Natural killer cell (primary cell): ENCODE data around the gene NUDT2. TPM values are rescaled to one million over a fixed set of nuclear protein-coding genes. Genes with fewer than 3 reads are reported as not detected.
A peak's percentile ranks its signal among the peaks of the same experiment; 100 is the strongest.

ENCODE experiments used
- ATAC-seq, 3 donors: fragments of 150-1000 bp in 2 of 3; fragments of 200-7000 bp in 1 of 3; cut with Tn5 transposase; 1 replicate in 1 of 3; 2 replicates in 2 of 3; pipeline ENCODE4 v1.10.0; 2021; ENCODE audit warnings: mild to moderate bottlenecking in 2 of 3, moderate library complexity in 2 of 3
- DNase-seq, 2 donors: peaks; one replicate each; pipeline versions ENCODE4 v3.0.0 to v3.0.0-alpha.2; 2013 to 2021; ENCODE audit warnings: mixed read lengths in 1 of 2
- H3K27ac ChIP-seq: one replicate; pipeline ENCODE4 v1.5.1; 2013; ENCODE audit warnings: mild to moderate bottlenecking, low read length
- H3K27me3 ChIP-seq: one replicate; pipeline ENCODE4 v1.6.1; 2013; ENCODE audit warnings: low read length; ENCODE audit not compliant: control insufficient read depth, insufficient read depth
- H3K36me3 ChIP-seq: one replicate; pipeline ENCODE4 v1.6.1; 2013; ENCODE audit warnings: low read length; ENCODE audit not compliant: control insufficient read depth, insufficient read depth
- H3K4me1 ChIP-seq: one replicate; pipeline ENCODE4 v1.6.1; 2013; ENCODE audit warnings: low read length; ENCODE audit not compliant: control insufficient read depth, insufficient read depth
- H3K4me3 ChIP-seq: one replicate; pipeline ENCODE4 v1.5.1; 2013; ENCODE audit warnings: low read length
- H3K9me3 ChIP-seq: one replicate; pipeline ENCODE4 v1.6.1; 2013; ENCODE audit warnings: low read length; ENCODE audit not compliant: control insufficient read depth, insufficient read depth
- H3K27ac Mint-ChIP-seq, 2 donors: one replicate each; pipeline ENCODE4 v1.8.0; 2022; ENCODE audit warnings: mild to moderate bottlenecking in 2 of 2, mixed read lengths in 2 of 2, moderate library complexity in 1 of 2
- H3K27me3 Mint-ChIP-seq, 2 donors: one replicate each; pipeline ENCODE4 v1.8.0; 2022; ENCODE audit warnings: low read depth in 2 of 2, mixed read lengths in 2 of 2
- H3K36me3 Mint-ChIP-seq: one replicate; pipeline ENCODE4 v1.8.0; 2022; ENCODE audit warnings: mixed read lengths
- H3K4me1 Mint-ChIP-seq, 2 donors: one replicate each; pipeline ENCODE4 v1.8.0; 2022; ENCODE audit warnings: mixed read lengths in 2 of 2
- H3K4me3 Mint-ChIP-seq: one replicate; pipeline ENCODE4 v1.8.0; 2022; ENCODE audit warnings: mild to moderate bottlenecking, moderate library complexity, mixed read lengths
- H3K9me3 Mint-ChIP-seq, 2 donors: one replicate each; pipeline ENCODE4 v1.8.0; 2022; ENCODE audit warnings: mixed read lengths in 2 of 2
- WGBS: methylation state at CpG from one replicate; pipeline ENCODE4 v1.1.7; 2013; ENCODE audit warnings: missing lambda C conversion rate; ENCODE audit not compliant: insufficient coverage; 5-methylcytosine and 5-hydroxymethylcytosine counted together
- intact Hi-C: fragments of 100-400 bp; cut with micrococcal nuclease; formaldehyde crosslinking; loops from one replicate; pipeline ENCODE4 v1.14.2; 2022
- total RNA-seq, 4 donors: library from RNA; stranded (reverse); fragments of 120-200 nt in 1 of 4; gene quantifications; one replicate each; pipeline versions ENCODE4 v1.2.3 to v1.2.4, GENCODE V29; 2013 to 2022
- TF ChIP-seq, protein P1 (sequence below): fragments of 200-600 bp; IDR thresholded peaks from one replicate; pipeline ENCODE4 v1.8.0; 2022; ENCODE audit warnings: antibody characterized with exemption

The NUDT2 gene
- total RNA-seq, 3 donors from 2014 or later (not counting 1 experiment from before 2014, with no cell fraction given) = 8.5 to 15.7 (median 9.4) TPM

DNA sequence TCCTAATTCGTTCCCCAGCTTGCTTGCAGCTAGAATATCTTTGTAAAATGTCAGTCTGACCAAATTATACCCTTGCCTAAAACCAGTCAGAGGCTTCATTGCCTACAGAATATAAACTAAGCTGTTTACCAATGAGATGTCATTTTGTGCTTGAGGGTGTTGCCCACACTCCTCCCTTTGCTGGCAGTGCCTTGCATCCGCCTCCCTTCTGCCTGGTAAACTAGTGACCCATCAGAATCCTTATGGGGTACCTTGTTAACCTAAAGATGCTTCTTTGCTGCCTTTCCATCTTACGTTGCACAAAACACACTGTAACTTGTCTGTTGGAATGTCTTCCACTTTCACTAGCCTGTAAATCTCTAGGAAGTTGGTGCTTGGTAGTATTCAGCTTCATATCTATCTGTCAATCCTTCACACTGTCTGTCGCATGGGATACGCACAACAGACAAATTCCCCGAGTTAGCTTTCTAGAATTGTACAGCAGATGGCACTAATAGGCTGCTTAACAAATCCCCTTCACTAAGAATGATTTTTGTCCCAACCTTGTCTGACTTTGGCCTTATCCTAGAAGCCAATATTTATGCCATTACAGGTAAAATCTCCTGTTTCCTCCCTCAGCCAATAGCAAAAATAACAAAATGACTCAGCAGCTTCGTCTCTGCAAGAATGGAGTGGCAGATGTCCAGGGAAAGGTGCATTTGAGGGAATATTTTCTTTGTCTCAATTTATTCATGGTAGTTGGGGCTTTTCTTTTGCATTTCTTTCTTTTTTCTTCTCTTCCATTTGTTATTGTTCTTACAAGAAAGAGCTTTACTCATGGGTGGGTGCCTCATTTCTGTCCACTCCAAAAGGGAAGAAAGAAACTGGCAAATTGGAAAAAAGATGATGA is 3.0 kb downstream of the NUDT2 start:
- no peaks in the 10 kb centered on the region for H3K9me3 ChIP-seq
- no peaks in the 10 kb centered on the region for H3K36me3 ChIP-seq
- peak overlapping the region; percentile 10 to 33 for H3K27ac Mint-ChIP-seq
- TF ChIP-seq, protein P1, sequence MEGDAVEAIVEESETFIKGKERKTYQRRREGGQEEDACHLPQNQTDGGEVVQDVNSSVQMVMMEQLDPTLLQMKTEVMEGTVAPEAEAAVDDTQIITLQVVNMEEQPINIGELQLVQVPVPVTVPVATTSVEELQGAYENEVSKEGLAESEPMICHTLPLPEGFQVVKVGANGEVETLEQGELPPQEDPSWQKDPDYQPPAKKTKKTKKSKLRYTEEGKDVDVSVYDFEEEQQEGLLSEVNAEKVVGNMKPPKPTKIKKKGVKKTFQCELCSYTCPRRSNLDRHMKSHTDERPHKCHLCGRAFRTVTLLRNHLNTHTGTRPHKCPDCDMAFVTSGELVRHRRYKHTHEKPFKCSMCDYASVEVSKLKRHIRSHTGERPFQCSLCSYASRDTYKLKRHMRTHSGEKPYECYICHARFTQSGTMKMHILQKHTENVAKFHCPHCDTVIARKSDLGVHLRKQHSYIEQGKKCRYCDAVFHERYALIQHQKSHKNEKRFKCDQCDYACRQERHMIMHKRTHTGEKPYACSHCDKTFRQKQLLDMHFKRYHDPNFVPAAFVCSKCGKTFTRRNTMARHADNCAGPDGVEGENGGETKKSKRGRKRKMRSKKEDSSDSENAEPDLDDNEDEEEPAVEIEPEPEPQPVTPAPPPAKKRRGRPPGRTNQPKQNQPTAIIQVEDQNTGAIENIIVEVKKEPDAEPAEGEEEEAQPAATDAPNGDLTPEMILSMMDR = no peak
- H3K4me1 ChIP-seq = peaks cover 17% of the 10 kb centered on the region
- H3K36me3 Mint-ChIP-seq = no peaks in the 10 kb centered on the region
- H3K27ac ChIP-seq = no peak overlapping the region
- ATAC-seq = no peak
- H3K4me3 ChIP-seq = no peak overlapping the region
- intact Hi-C loops = no loop called here
- H3K27me3 ChIP-seq = no peaks in the 10 kb centered on the region
- DNase-seq = peak in 1 of 2 donors; percentile 63
- H3K4me1 Mint-ChIP-seq = peaks cover 26 to 30% of the 10 kb centered on the region in 2 donors
- 68% methylated on average over 6 of the region's 7 CpGs for WGBS
- no peaks in the 10 kb centered on the region for H3K9me3 Mint-ChIP-seq
- H3K4me3 Mint-ChIP-seq = peak overlapping the region; percentile 36
- no peaks in the 10 kb centered on the region for H3K27me3 Mint-ChIP-seq

DNA sequence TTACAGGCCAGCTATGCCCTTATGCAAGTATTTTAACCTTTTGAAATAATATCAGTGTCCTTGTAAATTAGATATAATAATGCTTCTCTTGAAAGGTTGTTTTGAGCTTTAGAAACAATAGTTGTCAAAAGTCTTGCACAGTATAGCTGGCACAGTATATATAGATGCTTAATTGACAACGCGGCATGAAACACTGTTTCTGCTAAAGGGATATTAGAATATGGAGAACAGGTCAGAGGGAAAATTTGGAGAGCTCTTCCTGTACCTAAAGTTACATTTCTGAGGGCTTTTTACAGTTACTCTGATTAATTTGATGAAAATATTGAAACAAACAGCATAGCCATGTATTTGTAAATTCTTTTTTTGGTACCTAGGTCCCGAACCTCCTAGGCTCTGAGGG is 4.5 kb downstream of the NUDT2 start:
- H3K27me3 ChIP-seq = no peaks in the 10 kb centered on the region
- ATAC-seq (no peak), DNase-seq (no peak)
- intact Hi-C loops = no loop called here
- Mint-ChIP-seq H3K9me3 (no peaks in the 10 kb centered on the region), H3K4me3 (no peak overlapping the region), H3K27ac (no peak overlapping the region), H3K4me1 (peaks cover 26 to 30% of the 10 kb centered on the region in 2 donors), H3K36me3 (no peaks in the 10 kb centered on the region), H3K27me3 (no peaks in the 10 kb centered on the region)
- WGBS = 81% methylated on average over 3 of the region's 3 CpGs
- TF ChIP-seq, protein P1 = no peak
- peaks cover 13% of the 10 kb centered on the region for H3K4me1 ChIP-seq
- H3K36me3 ChIP-seq = peaks cover 4% of the 10 kb centered on the region
- H3K9me3 ChIP-seq = no peaks in the 10 kb centered on the region
- no peak overlapping the region for H3K27ac ChIP-seq
- H3K4me3 ChIP-seq = no peak overlapping the region

DNA sequence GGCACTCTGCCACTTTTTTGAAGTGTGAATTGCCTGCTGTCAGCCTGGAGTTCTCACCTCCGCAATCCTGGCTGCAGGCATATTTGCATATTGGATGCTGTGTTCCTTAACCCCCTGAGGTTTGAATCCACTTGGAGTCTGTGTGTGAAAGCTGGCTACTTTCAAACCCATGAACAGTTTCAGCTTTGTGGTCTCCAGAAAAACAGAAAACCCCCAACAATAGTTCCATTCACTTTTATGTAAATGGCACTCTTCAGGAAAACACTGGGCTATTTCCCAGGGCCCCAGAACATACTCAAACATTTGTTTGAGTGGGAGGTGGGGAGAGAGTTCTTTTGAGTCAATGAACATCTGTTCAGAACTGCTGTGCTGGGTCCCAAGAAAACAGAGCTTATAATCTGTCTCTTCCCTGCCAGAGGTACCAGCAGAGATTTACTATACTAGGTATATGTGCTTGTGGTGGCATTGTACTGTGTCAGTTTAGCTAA is 5.0 kb downstream of the NUDT2 start:
- peaks cover 25 to 28% of the 10 kb centered on the region in 2 donors for H3K4me1 Mint-ChIP-seq
- 91% methylated on average over 1 of the region's 1 CpG for WGBS
- intact Hi-C loops = no loop called here
- no peak overlapping the region for H3K27ac Mint-ChIP-seq
- no peaks in the 10 kb centered on the region for H3K36me3 Mint-ChIP-seq
- peaks cover 10% of the 10 kb centered on the region for H3K36me3 ChIP-seq
- no peak overlapping the region for H3K4me3 Mint-ChIP-seq
- no peaks in the 10 kb centered on the region for H3K27me3 Mint-ChIP-seq
- H3K4me1 ChIP-seq = peaks cover 12% of the 10 kb centered on the region
- H3K27me3 ChIP-seq = no peaks in the 10 kb centered on the region
- DNase-seq (no peak), ATAC-seq (no peak)
- TF ChIP-seq, protein P1 = no peak
- H3K4me3 ChIP-seq = no peak overlapping the region
- H3K27ac ChIP-seq = no peak overlapping the region
- no peaks in the 10 kb centered on the region for H3K9me3 ChIP-seq
- no peaks in the 10 kb centered on the region for H3K9me3 Mint-ChIP-seq
